Measurements from ENCODE around the gene P2RY14.

The P2RY14 gene

GRCh38 chr3:151303751-151304150, 25.4 kb upstream of the P2RY14 start:
- TF ChIP-seq ZFX (IDR thresholded peaks at IDR 0.05) (no peak), CTCF (conservative IDR thresholded peaks at IDR 0.05) (no peak)
- H3K27ac ChIP-seq = no peak overlapping the region

- TF ChIP-seq ZFX (IDR thresholded peaks at IDR 0.05) = no peak
- H3K27ac ChIP-seq = no peak overlapping the region
These were observed 23.4 kb upstream of the P2RY14 start for GRCh38 chr3:151301787-151302186.

- H3K27ac ChIP-seq = no peak overlapping the region
These were observed 22.2 kb upstream of the P2RY14 start for GRCh38 chr3:151300539-151300938.

DNA sequence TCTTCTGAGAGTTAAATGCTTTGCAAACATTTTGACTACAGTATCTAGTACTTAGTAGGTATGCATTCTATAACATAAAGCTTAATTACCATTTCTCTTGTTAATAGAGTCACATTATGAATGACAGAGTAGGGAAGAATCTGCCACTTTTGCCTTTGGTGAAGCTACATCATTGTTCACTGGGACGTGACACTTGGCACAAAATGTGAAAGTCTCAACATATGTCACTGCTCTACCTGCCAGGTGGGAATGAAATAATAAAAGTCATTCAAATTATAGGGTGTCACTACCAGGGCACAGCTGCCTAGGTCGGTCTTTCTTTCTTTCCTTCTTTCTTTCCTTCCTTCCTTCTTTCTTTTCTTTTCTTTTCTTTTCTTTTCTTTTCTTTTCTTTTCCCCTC, 20.7 kb upstream of the P2RY14 start:
- no peak overlapping the region for H3K27ac ChIP-seq

More at GRCh38 chr3:151300539-151300938, 22.2 kb upstream of the P2RY14 start:
- TF ChIP-seq CTCF (conservative IDR thresholded peaks at IDR 0.05) = no peak
- no peak for TF ChIP-seq ZFX (IDR thresholded peaks at IDR 0.05)

GRCh38 chr3:151297429-151297828, 19.1 kb upstream of the P2RY14 start:
- H3K27ac ChIP-seq = no peak overlapping the region
- TF ChIP-seq CTCF (conservative IDR thresholded peaks at IDR 0.05) (no peak), ZFX (IDR thresholded peaks at IDR 0.05) (no peak)

More for the DNA sequence above, 20.7 kb upstream of the P2RY14 start:
- no peak for TF ChIP-seq CTCF (conservative IDR thresholded peaks at IDR 0.05)
- TF ChIP-seq ZFX (IDR thresholded peaks at IDR 0.05) = no peak

GRCh38 chr3:151296226-151296625, 17.9 kb upstream of the P2RY14 start:
- no peak overlapping the region for H3K27ac ChIP-seq
- TF ChIP-seq ZFX (IDR thresholded peaks at IDR 0.05) (no peak), CTCF (conservative IDR thresholded peaks at IDR 0.05) (no peak)

- TF ChIP-seq CTCF (conservative IDR thresholded peaks at IDR 0.05) (no peak), ZFX (IDR thresholded peaks at IDR 0.05) (no peak)
- no peak overlapping the region for H3K27ac ChIP-seq
These were observed 14.8 kb upstream of the P2RY14 start for GRCh38 chr3:151293127-151293526.

GRCh38 chr3:151290673-151291072, 12.3 kb upstream of the P2RY14 start:
- TF ChIP-seq CTCF (conservative IDR thresholded peaks at IDR 0.05) (peak; percentile 71), ZFX (IDR thresholded peaks at IDR 0.05) (no peak)

More at GRCh38 chr3:151290673-151291072, 12.3 kb upstream of the P2RY14 start:
- no peak overlapping the region for H3K27ac ChIP-seq

All from C4-2B (cell line).